Left lobe of liver (tissue), 2 donors: ENCODE results near the gene CNTNAP5. TPM values are rescaled to one million over a fixed set of nuclear protein-coding genes. Genes with fewer than 3 reads are reported as not detected.

Experiments used
- ATAC-seq: fragments of 200-7000 bp; cut with Tn5 transposase; one replicate; pipeline ENCODE4 v1.9.1; 2020; ENCODE audit warnings: mild to moderate bottlenecking, moderate library complexity
- DNase-seq: peaks from one replicate; pipeline ENCODE4 v3.0.0-alpha.2; 2020; ENCODE audit warnings: low spot score
- total RNA-seq: library from RNA; stranded (reverse); gene quantifications from one replicate; pipeline ENCODE4 v1.2.1, GENCODE V29; 2021
- donor health status: DM: no; HTN: no; CAD: no; lungs with moderate emphysema.
- donor health status: DM: no; HTN: yes; CAD: no.

Gene CNTNAP5
- total RNA-seq, 1 donor from 2014 or later, result not detected

- ATAC-seq, result no peak
Observed at GRCh38 chr2:124662946-124663644, 638.0 kb downstream of the CNTNAP5 start.

DNA sequence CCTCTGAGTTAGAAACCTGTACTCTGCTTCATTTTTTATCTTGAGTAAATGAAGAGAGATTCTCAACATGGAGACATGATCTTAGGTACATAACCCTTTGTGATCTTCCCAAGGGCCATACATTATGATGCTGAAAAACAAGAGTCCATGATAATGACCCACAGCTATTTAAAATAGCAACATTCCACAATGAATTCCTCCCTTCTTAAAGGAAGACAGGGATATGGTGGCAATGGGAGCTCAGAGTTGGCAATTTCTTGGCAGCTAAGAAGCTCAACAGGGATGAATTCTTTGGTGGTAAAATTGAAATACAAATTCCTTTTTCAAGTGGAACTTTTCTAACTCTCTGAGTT is 638.5 kb downstream of the CNTNAP5 start:
- no peak for ATAC-seq
- no peak for DNase-seq

More at GRCh38 chr2:124662946-124663644, 638.0 kb downstream of the CNTNAP5 start:
- DNase-seq, result no peak

- ATAC-seq (no peak), DNase-seq (no peak)
Observed at GRCh38 chr2:124664363-124664762, 639.3 kb downstream of the CNTNAP5 start.

DNA sequence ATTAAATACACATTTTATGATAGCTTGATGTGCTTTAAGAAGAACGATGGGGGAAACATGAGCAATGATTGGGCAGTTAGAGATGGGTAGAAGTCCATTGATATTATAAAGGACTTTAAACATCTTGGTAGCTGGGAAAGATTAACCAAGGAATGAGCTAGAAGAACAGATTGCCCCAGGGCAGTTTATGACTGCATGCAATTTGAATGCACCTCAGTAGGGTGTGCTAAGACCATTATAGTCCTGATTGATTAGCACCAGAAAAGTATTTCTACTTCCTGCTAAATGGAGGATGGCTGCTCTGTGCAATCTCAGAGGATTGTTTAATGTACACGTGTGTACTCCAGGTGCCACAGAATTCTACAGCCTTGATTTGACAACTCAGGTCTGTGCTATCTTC is 641.9 kb downstream of the CNTNAP5 start:
- ATAC-seq (no peak), DNase-seq (no peak)

GRCh38 chr2:124668161-124668560 is 643.1 kb downstream of the CNTNAP5 start:
- no peak for ATAC-seq

GRCh38 chr2:124670187-124670586 is 645.1 kb downstream of the CNTNAP5 start:
- ATAC-seq, result no peak
- DNase-seq, result no peak

More at GRCh38 chr2:124668161-124668560, 643.1 kb downstream of the CNTNAP5 start:
- no peak for DNase-seq

DNA sequence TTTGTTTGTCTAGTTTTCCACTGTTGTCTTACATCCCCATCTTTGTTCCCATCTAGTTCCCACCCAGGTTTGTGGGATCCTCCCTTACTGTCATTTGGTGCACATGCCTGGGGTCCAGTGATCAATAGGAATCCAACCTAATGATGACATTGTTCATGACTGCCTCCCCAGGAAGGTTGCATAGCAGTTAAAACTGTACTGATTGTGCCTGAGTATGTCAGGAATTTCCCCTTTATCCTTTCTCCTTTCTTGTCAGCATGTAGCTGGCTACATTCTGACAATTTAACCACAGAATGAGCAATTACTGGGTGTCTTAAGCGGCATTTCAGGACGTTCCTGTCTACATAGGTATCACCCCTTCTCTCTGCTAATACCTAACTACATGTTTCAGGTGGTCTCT is 653.0 kb downstream of the CNTNAP5 start:
- DNase-seq, result no peak
- no peak for ATAC-seq

GRCh38 chr2:124683536-124684428 is 658.7 kb downstream of the CNTNAP5 start:
- ATAC-seq, result no peak
- DNase-seq, result no peak

DNA sequence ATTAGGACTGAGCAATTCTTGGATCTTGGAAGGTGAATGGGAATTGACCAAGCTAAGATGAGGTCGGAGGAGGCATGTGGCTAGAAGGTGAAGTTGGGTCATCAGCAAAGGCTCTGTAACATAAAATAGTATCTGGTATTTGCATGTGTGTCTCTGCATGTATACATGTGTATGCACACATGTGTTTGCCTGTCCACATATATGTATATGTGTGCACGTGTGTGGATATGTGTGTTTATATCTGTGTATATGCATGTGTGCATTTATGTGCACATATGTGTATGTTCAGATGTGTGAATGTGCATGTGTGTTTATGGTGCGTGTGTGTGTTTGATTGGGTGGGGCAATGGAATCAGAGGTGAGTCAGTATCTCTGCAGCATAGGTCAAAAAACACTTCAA is 664.3 kb downstream of the CNTNAP5 start:
- ATAC-seq (no peak), DNase-seq (no peak)

GRCh38 chr2:124692216-124692615 is 667.1 kb downstream of the CNTNAP5 start:
- DNase-seq (no peak), ATAC-seq (no peak)

DNA sequence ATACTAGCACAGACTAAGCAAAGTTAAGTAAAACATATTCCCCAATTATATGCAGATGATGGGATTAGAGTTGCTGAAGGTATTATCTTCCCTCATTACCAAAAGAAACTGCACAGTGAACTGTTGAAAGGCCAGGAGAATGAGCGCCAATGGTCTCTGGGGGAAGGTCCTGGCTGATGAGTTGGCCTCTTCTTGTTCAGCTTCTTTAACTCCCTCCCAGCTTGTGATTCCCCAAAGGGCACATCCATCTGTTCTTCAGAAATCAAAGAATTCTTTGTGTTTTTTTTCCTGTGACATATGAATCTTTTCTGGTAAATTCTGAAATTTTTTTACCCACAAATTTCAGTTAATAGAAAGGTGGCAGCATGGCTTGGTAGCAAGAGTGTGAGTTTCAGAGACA is 667.6 kb downstream of the CNTNAP5 start:
- ATAC-seq, result no peak
- no peak for DNase-seq

GRCh38 chr2:124693156-124693555 is 668.1 kb downstream of the CNTNAP5 start:
- DNase-seq (no peak), ATAC-seq (no peak)

GRCh38 chr2:124698979-124699565 is 674.0 kb downstream of the CNTNAP5 start:
- no peak for ATAC-seq
- DNase-seq, result no peak

GRCh38 chr2:124702777-124703176 is 677.7 kb downstream of the CNTNAP5 start:
- no peak for ATAC-seq
- DNase-seq, result no peak

DNA sequence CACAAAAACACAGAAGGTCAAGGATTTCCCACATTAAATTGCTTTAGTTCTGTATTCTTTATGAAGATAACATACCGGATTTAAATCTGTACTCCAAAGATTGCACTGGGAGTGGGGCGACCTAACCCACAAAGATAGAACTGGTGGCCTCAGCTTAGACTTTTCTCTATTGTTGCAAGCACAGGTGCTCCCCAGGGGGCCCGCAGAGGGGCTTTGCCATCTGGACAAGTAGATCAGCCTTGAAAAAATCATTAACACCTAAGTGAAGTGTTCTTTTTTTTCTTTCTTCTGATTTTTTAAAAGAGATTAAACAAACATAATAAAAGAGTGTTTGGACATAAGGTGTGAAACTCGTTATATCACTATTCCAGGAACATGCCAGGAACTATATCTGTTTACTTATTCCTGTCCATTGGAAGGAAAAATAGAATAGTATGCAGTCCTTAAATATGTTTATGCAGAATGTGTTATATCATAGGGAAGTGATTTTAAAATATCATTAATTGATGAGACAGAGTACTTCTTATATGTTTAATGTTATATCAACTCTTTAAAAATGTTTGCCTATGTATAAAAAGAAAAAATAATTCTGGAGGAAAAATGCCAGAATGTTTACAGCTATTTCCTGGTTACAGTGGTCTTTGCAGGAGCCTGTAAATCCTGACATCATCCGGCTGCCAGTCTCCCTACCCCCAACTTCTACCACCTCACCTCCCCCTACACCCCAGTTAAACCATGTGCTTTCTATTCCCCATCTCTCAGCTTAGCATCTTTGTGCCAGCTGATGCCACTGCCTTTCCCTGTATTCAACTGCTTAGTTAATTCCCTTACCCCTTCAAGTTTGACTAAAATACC is 679.2 kb downstream of the CNTNAP5 start:
- ATAC-seq (no peak), DNase-seq (no peak)

- ATAC-seq (no peak), DNase-seq (no peak)
Observed at GRCh38 chr2:124708661-124709060, 683.6 kb downstream of the CNTNAP5 start.

- ATAC-seq (no peak), DNase-seq (no peak)
Observed at GRCh38 chr2:124713969-124714368, 688.9 kb downstream of the CNTNAP5 start.

- ATAC-seq, result no peak
- DNase-seq, result no peak
Observed at GRCh38 chr2:124725187-124725586, 700.1 kb downstream of the CNTNAP5 start.

GRCh38 chr2:124740636-124741035 is 715.5 kb downstream of the CNTNAP5 start:
- DNase-seq (no peak), ATAC-seq (no peak)

- DNase-seq (no peak), ATAC-seq (peak; percentile 53)
Observed at GRCh38 chr2:124753842-124754241, 728.8 kb downstream of the CNTNAP5 start.

- ATAC-seq (no peak), DNase-seq (no peak)
Observed at GRCh38 chr2:124755386-124755785, 730.3 kb downstream of the CNTNAP5 start.
